ENCODE results near the gene BOK. TPM values are rescaled to one million over a fixed set of nuclear protein-coding genes. Genes with fewer than 3 reads are reported as not detected.

Gene BOK
- total RNA-seq, 3 donors from 2014 or later: 0.15 to 0.19 (median 0.16) TPM

DNA sequence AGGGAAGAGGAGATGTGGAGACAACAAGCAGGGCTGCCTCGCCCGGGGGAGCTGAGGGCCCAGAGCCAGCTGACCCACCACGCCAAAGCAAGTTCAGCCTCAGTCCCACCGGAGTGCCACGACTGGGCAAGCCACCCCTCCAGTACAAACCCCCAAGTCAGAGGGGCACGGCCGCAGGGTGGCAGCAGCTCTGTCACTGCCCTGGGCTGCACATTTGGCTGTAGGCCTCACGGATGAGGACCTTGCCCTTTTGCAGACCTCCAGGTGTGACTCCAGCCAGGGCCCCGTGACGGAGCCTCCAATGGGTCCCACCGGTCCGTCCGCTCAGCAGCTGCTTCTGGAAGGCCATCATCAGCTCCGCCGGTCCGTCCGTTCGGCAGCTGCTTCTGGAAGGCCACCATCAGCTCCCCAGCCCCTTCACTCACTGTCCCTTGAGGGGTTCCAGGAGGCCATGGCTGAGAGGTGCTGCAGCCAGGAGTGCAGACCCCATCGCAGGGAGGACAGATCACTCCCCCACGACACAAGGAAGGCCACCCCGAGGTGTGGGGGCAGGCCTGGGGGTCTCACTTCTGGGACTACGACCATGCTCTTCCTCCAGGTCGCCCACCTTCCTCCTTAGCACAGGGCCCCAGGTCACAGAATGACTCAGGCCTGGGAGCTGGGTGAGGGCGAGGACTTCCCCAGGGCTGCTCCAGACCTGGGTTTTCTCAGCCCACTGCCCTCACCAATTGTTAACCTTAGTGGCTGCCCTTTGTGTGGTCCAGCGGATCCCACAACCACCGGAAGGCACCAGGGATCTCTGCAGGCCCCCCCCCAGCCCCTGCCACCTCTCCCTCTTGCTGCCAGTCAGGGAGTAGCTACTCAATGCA, 25.6 kb upstream of the BOK start:
- Mint-ChIP-seq H3K4me3 (no peak overlapping the region), H3K36me3 (ENCODE audit: insufficient read depth) (no peaks in the 10 kb centered on the region), H3K4me1 (ENCODE audit: low read depth) (no peaks in the 10 kb centered on the region), H3K27me3 (ENCODE audit: low read depth) (peaks cover 2% of the 10 kb centered on the region), H3K9me3 (no peaks in the 10 kb centered on the region)
- ATAC-seq: no peak
- DNase-seq: no peak

DNA sequence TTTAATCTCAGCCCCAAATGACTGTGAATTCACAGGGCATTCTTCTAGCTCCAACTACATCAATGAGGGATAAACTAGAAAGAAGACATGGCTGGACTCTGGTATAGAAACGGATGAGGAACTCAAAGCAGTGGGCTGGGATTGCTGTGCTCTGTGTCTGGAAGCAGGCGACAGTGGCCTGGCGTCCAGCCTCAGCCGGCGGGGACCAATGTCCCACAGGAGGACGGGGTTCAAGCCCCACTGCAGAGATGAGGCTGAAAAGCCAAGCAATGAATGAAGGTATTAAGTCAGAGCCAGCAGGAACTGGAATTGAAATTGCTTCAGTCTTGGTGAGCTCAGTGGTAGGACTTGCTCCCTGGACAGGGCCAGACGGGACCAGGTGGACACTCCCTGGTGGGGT, 24.3 kb upstream of the BOK start:
- no peak for DNase-seq
- Mint-ChIP-seq H3K4me1 (ENCODE audit: low read depth) (no peaks in the 10 kb centered on the region), H3K36me3 (ENCODE audit: insufficient read depth) (no peaks in the 10 kb centered on the region), H3K4me3 (no peak overlapping the region), H3K27me3 (ENCODE audit: low read depth) (peaks cover 6% of the 10 kb centered on the region), H3K9me3 (no peaks in the 10 kb centered on the region)
- no peak for ATAC-seq

DNA sequence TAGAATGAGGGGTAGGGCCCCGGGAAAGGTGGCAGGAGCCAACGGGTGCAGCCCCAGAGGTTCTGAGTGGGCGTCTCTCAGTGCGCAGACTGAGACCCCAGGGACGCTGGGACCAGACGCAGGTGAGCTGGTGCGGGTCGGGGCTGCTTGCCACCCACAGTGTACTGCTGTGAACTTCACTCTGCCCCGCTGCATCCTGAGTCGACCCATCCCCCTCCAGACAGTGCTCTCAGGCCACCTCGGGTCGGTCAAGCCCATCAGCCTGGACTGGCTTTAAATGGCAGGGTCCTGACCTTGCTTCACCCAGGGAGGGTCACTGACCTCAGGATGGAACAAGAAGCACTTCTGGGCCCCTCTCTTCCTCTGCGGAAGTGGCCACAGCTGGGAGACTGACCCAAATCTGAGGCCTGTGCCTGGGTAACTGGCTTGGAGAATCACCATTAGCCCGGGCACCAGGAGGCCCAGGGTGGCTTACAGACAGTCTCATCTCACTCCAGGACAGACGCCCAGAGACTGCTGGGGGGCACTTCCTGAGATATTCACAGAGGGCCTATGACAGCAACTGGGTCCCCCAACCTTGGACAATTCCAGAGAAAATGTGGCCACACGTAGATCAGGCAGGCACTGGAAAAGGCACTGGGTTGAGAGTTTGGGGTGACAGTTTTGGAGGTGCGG, 23.7 kb upstream of the BOK start:
- Mint-ChIP-seq H3K4me1 (ENCODE audit: low read depth) (no peaks in the 10 kb centered on the region), H3K36me3 (ENCODE audit: insufficient read depth) (no peaks in the 10 kb centered on the region), H3K9me3 (no peaks in the 10 kb centered on the region), H3K4me3 (no peak overlapping the region), H3K27me3 (ENCODE audit: low read depth) (peaks cover 6% of the 10 kb centered on the region)
- ATAC-seq (no peak), DNase-seq (no peak)

DNA sequence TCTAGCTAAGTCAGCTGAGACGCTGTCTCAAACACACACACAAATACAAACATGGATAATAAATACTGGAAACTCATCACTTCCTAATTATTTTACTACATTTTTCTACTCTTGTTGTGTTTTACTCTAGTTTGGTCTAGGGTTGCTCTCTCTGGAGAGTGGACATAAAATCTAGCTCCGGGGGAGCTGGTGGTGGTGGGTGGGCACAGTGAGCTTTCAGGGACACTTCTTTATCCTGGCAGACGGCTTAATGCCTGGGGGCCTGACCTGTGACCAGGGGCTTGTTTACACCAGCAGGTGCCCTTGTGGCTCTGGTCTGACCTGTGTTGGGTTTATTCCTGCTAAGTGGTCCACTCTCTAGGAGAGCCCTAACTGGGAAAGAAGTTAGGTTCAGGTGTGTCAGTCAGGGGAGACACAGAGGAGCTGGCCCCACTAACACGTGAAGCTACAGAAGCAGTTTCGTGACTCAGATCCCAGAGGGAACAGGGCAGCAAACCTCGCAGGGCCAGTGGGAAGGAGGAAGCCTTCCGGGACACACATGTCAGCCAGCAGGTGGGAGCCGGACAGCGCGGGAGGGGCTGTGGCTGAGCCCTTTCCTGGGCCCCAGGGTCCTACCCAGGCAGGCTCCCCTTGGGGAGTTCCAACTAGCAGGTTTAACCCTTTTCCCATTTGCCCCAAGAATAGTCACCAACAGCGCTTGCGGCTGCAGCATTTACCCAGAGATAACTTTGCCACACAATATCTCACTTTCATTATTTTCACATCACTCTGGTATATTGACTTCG, 22.5 kb upstream of the BOK start:
- Mint-ChIP-seq H3K27me3 (ENCODE audit: low read depth) (peaks cover 10% of the 10 kb centered on the region), H3K36me3 (ENCODE audit: insufficient read depth) (no peaks in the 10 kb centered on the region), H3K9me3 (no peaks in the 10 kb centered on the region), H3K4me1 (ENCODE audit: low read depth) (peaks cover 3% of the 10 kb centered on the region), H3K4me3 (no peak overlapping the region)
- ATAC-seq: no peak
- DNase-seq: no peak

DNA sequence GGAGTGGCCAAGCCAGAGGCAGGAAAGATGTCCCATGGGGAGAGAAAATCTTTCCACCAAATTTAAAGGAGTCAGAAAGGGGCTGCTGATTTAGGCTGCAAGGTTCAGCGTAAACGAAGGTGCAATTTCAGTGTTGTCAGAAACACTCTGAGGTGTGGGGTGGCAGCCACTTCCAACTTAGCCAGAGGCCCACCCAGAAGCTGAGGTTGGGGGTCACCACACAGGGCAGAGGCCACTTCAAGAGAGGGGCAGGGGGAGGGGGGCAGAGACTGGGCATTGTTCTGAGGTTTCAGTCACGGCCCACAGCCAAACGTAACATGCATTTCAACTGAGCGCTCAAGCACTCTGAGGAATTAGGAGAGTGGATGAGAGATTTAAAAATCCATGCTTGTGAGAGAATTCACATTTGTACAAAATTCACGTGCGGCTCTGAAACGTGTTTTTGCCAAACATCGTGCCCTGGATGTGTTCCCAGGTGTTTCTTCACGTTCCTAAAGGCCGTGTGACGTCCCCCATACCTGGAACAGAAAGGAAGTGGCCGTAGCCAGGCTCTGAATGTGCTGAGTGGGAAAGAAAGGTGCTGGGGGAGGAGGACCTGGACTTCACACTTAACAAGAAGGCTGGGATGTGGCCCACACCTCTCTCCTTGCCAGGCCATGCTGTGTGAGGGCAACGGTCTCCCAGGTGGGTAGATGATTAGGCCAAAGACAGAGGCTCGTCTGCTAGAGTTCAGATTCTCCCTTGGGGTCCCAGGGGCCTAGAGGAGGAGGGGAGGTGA, 19.5 kb upstream of the BOK start:
- no peak for DNase-seq
- Mint-ChIP-seq H3K4me3 (no peak overlapping the region), H3K4me1 (ENCODE audit: low read depth) (peaks cover 3% of the 10 kb centered on the region), H3K27me3 (ENCODE audit: low read depth) (peaks cover 25% of the 10 kb centered on the region), H3K9me3 (no peaks in the 10 kb centered on the region), H3K36me3 (ENCODE audit: insufficient read depth) (no peaks in the 10 kb centered on the region)
- ATAC-seq: no peak

DNA sequence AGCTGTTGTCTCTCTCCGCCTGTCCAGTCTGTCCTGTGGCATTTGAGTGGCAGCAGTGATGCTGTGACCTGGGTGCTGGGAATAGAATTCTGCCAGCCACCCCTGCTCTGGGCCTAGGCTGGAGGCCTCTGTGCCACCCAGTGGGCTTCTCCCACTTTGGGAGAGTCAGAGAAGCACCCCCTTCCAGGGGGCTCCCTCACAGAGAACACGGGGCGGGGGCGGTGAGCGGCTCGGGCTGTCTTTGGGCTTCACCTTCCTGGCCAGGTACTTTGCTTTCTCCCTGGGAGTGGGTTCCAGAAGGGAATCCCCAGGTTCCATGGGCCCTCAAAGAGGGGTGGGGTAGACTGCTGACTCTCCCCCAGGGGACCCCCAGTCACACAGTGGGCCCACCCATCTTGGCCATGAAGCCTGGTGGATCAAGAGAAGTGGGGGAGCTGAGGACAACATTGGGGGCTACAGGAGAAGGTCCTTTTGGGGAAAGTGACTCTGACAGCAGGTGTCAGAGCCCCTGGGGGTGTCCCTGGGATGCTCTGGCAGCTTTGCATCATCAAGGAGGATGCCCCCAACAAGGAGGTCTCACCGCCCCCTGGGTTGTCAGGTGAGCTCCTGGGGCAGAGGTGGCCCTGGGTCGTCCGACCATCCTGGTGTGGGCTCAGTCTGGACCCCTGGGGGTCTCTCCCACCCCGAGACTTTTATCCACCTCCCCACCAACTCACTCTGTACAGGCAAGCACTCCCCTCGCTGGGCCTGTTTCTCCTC, 18.8 kb upstream of the BOK start:
- DNase-seq (no peak), ATAC-seq (no peak)
- no peaks in the 10 kb centered on the region for H3K9me3 Mint-ChIP-seq
- peaks cover 25% of the 10 kb centered on the region for H3K27me3 Mint-ChIP-seq (ENCODE audit: low read depth)
- no peak overlapping the region for H3K4me3 Mint-ChIP-seq
- H3K36me3 Mint-ChIP-seq (ENCODE audit: insufficient read depth): no peaks in the 10 kb centered on the region
- H3K4me1 Mint-ChIP-seq (ENCODE audit: low read depth): peaks cover 3% of the 10 kb centered on the region

DNA sequence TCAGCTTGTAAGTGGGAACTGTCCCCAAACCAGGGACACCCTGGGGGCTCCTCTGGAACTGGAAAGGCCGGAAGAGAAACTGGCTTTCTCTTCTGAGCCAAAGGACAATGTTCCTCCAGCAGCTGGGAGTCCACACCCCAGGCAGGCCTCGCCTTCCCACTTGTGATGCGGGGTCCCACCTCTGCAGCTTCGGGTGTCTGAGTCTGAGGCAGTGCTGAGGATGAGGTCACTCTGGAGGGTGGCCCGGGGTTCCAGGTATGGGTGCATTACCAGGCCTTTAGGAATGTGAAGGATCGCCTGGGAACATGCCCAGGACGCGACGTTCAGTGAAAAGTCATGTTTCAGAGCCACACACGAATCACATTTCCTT, 18.2 kb upstream of the BOK start:
- no peaks in the 10 kb centered on the region for H3K36me3 Mint-ChIP-seq (ENCODE audit: insufficient read depth)
- ATAC-seq (no peak), DNase-seq (no peak)
- H3K4me1 Mint-ChIP-seq (ENCODE audit: low read depth): peaks cover 3% of the 10 kb centered on the region
- peak overlapping the region; percentile 31 for H3K4me3 Mint-ChIP-seq
- H3K9me3 Mint-ChIP-seq: no peaks in the 10 kb centered on the region
- H3K27me3 Mint-ChIP-seq (ENCODE audit: low read depth): peaks cover 25% of the 10 kb centered on the region

DNA sequence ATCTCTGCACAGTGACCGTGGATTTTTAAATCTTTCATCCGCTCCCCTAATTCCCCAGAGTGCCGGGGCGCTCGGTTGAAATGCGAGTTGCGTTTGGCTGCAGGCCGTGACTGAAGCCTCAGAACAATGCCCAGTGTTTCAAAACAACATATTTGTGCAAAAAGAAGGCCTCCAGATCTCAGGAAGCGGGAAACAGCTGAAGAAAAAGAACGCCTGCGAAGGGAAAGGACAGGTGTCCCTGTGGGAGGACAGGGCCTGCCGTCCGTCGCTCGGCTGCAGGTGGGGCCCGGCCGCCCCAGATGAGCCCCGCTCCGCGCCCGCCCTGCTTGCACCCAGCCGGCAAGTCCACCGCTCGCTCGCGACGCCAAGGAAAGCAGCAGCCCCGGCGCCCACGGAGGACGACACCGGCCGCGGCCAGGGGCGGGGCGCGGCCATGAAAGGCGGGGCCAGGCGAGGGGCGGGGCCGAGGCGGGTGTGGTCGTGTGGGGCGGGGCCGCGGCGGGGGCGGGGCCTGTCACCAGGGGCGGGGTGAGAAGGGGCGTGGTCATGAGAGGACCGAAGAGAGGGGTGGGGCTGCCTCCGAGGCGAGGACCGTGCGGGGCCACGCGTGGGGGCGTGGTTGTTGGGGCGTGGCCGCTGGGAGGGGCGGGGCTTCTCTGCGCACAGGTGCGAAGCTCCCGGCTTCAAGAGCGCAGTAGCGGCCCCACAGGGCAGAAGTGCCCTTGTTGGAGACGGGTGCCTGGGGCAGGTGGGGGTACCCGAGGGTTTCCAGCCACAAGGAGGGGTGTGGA, 17.6 kb upstream of the BOK start:
- Mint-ChIP-seq H3K27me3 (ENCODE audit: low read depth) (peaks cover 25% of the 10 kb centered on the region), H3K9me3 (no peaks in the 10 kb centered on the region), H3K4me3 (peak overlapping the region; percentile 31), H3K36me3 (ENCODE audit: insufficient read depth) (no peaks in the 10 kb centered on the region), H3K4me1 (ENCODE audit: low read depth) (peaks cover 3% of the 10 kb centered on the region)
- DNase-seq (peak; percentile 50), ATAC-seq (peak; percentile 80 to 88)

DNA sequence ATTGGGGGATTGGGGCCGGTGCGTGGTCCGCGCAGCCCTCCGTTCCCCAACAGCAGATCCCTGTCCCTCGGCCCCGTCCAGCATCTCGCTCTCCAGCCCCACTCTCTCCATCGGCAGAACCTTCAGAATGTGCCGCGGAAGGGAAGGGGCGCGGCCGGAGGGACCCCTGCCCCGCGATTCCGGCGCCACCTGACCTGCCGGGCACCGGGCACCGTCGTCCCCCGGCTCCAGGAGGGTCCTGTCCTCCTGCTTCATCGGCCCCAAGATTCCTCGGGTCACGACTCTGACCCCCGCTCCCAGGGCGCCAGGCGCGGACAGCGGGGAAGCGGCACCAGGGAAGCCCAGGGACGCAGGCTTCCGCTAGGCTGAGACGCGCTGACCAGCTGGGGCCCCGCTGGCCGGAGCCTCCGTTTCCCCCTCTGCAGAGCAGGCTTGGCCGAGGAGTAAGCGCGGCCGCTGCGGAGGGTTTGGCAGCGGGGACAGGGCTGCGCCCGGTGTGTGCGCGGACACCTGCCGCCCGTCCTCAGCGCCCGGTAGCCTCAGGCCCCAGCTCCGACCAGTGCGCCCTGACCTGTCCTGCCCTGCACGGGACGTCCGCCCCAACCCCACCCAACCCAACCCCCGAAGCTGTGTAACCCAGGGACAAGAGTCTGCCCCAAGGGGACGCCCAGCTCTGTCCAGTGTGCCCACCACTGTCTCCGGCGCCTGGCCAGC, 16.8 kb upstream of the BOK start:
- peaks cover 3% of the 10 kb centered on the region for H3K4me1 Mint-ChIP-seq (ENCODE audit: low read depth)
- no peaks in the 10 kb centered on the region for H3K9me3 Mint-ChIP-seq
- peaks cover 25% of the 10 kb centered on the region for H3K27me3 Mint-ChIP-seq (ENCODE audit: low read depth)
- ATAC-seq (no peak), DNase-seq (no peak)
- H3K36me3 Mint-ChIP-seq (ENCODE audit: insufficient read depth): no peaks in the 10 kb centered on the region
- H3K4me3 Mint-ChIP-seq: no peak overlapping the region

DNA sequence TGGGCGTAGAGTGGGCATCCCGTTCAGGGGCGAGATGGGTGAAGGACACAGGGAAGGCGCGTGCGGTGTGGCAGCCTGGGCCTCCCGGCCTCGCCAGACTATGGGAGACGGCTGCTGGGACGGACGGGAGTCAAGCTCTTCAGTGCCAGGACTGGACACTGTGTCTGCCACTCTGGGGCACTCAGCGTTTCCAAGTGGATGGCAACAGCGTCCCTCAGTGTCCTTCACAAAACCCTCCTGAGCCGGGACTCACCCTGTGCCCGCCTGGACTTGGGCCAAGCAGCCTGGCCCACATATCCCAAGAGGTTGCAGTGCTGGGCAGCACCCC, 16.3 kb upstream of the BOK start:
- H3K9me3 Mint-ChIP-seq: no peaks in the 10 kb centered on the region
- peaks cover 3% of the 10 kb centered on the region for H3K4me1 Mint-ChIP-seq (ENCODE audit: low read depth)
- H3K4me3 Mint-ChIP-seq: no peak overlapping the region
- peaks cover 25% of the 10 kb centered on the region for H3K27me3 Mint-ChIP-seq (ENCODE audit: low read depth)
- DNase-seq: no peak
- ATAC-seq: no peak
- no peaks in the 10 kb centered on the region for H3K36me3 Mint-ChIP-seq (ENCODE audit: insufficient read depth)

DNA sequence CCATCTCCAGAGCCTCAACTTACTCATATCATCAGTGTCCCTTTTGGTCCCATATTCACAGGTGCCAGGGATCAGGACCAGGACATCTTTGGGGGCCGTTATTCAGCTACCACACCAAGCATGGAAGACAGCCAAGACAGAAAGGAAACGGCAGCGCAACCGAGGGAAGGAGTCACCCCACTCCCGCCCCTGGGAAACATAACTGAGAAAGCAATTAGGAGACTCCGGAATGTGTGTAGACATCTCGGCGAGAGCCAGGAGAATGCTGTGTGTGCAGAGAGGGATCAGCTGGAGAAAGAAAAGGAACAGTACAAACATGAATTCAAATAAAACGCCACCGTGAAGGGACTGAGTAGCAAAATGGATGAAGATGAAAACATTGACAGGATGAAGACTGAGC, 13.4 kb upstream of the BOK start:
- H3K27me3 Mint-ChIP-seq (ENCODE audit: low read depth): peaks cover 26% of the 10 kb centered on the region
- ATAC-seq: no peak
- H3K9me3 Mint-ChIP-seq: no peaks in the 10 kb centered on the region
- no peak for DNase-seq
- H3K36me3 Mint-ChIP-seq (ENCODE audit: insufficient read depth): no peaks in the 10 kb centered on the region
- H3K4me3 Mint-ChIP-seq: no peak overlapping the region
- peaks cover 3% of the 10 kb centered on the region for H3K4me1 Mint-ChIP-seq (ENCODE audit: low read depth)

DNA sequence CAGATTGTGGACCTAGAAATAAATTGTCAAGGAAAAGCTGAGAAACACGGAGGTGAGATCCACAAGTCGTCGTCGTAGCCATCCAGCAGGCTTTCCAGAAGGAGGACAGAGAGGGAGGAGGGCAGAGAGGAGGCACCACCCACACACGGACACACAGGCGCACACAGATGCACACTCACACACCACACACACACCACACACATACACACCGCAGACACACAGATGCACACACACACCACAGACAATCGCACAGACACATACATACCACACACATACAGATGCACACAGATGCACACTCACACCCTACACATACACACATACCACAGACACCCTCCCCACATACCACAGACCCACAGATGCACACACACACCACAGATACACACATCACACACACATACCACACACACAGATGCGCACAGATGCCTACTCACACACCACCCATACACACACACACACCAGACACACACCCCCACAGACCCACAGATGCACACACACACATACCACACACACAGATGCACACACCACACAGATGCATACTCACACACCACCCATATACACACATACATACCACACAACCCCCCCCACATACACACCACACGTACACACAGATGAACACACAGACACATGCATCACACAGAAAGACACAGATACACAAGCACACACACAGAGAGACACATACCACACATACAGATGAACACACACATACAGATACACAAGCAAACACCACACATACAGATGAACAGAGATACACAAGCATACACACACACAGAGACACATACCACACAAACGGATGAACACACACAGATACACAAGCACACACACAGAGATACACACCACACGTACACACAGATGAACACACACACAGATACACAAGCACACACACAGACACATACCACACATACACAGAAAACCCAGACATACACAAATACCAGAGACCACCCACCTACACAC, 12.7 kb upstream of the BOK start:
- ATAC-seq: no peak
- no peaks in the 10 kb centered on the region for H3K36me3 Mint-ChIP-seq (ENCODE audit: insufficient read depth)
- H3K9me3 Mint-ChIP-seq: no peaks in the 10 kb centered on the region
- peaks cover under 1% of the 10 kb centered on the region for H3K4me1 Mint-ChIP-seq (ENCODE audit: low read depth)
- DNase-seq: no peak
- peaks cover 22% of the 10 kb centered on the region for H3K27me3 Mint-ChIP-seq (ENCODE audit: low read depth)
- H3K4me3 Mint-ChIP-seq: no peak overlapping the region
